SK-N-SH (cell line): ENCODE data around the gene MYH3. TPM values are rescaled to one million over a fixed set of nuclear protein-coding genes. Genes with fewer than 3 reads are reported as not detected.

Source experiments
- CTCF ChIA-PET: fragments of 300-600, 350-600 bp; formaldehyde crosslinking; extraction: SDS; loops from one replicate; lab custom pipeline; 2021; lab: Yijun Ruan, JAX
- POLR2A ChIA-PET: fragments of 350-600 bp; sonication (Branson Sonifier 250); formaldehyde crosslinking; extraction: SDS; loops from one replicate; lab custom pipeline; 2020; ENCODE audit warnings: antibody characterized with exemption, inconsistent platforms; lab: Yijun Ruan, JAX
- DNase-seq: peaks from one replicate; pipeline ENCODE4 v3.0.0; 2012
- H2AFZ ChIP-seq: fragments of 200-600 bp; sonication (generic); 2 replicates; pipeline ENCODE4 v1.8.1; 2016; ENCODE audit warnings: antibody characterized with exemption, mild to moderate bottlenecking, low read depth
- H3F3A ChIP-seq: fragments of 200-600 bp; sonication (generic); replicated peaks from 2 replicates; pipeline ENCODE3; 2016; ENCODE audit warnings: antibody characterized with exemption, mild to moderate bottlenecking; ENCODE audit not compliant: insufficient read depth
- H3K27ac ChIP-seq, 2 experiments: fragments of 200-500 bp in 1 of 2; fragments of 200-600 bp in 1 of 2; sonication (Bioruptor generic) in 1 of 2; sonication (generic), shearing (Covaris generic) in 1 of 2; 2 replicates each; pipeline versions ENCODE4 v1.5.1 to v1.6.1; 2014 to 2016; ENCODE audit warnings: low read depth in 2 of 2, inconsistent platforms in 1 of 2, low read length in 1 of 2, mild to moderate bottlenecking in 1 of 2, mixed read lengths in 1 of 2
- H3K27me3 ChIP-seq: fragments of 200-600 bp; sonication (generic), shearing (Covaris generic); 2 replicates; pipeline ENCODE4 v1.6.1; 2016; ENCODE audit warnings: mixed run types; ENCODE audit not compliant: insufficient read depth
- H3K36me3 ChIP-seq, 2 experiments: fragments of 200-500 bp in 1 of 2; fragments of 200-600 bp in 1 of 2; sonication (Bioruptor generic) in 1 of 2; sonication (generic) in 1 of 2; replicated peaks in 1 of 2; 2 replicates each; pipeline versions ENCODE3 to v1.5.1; 2014 to 2016; ENCODE audit warnings: low read length in 1 of 2, mild to moderate bottlenecking in 1 of 2; ENCODE audit not compliant: insufficient read depth in 2 of 2, control insufficient read depth in 1 of 2
- H3K4me1 ChIP-seq, 2 experiments: fragments of 200-500 bp in 1 of 2; fragments of 200-600 bp in 1 of 2; sonication (Bioruptor generic) in 1 of 2; sonication (generic), shearing (Covaris generic) in 1 of 2; 2 replicates each; pipeline versions ENCODE4 v1.5.1 to v1.6.1; 2014 to 2016; ENCODE audit warnings: low read depth in 1 of 2, low read length in 1 of 2, mixed run types in 1 of 2; ENCODE audit not compliant: insufficient read depth in 2 of 2, control insufficient read depth in 1 of 2
- H3K4me2 ChIP-seq: fragments of 200-600 bp; sonication (generic), shearing (Covaris generic); 2 replicates; pipeline ENCODE4 v1.6.1; 2017; ENCODE audit warnings: mixed run types
- H3K4me3 ChIP-seq, 2 experiments: fragments of 200-500 bp in 1 of 2; fragments of 200-600 bp in 1 of 2; sonication (Bioruptor generic) in 1 of 2; sonication (generic), shearing (Covaris generic) in 1 of 2; 2 replicates each; pipeline versions ENCODE4 v1.5.1 to v1.8.1; 2014 to 2016; ENCODE audit warnings: low read depth in 2 of 2, inconsistent platforms in 1 of 2, low read length in 1 of 2, mild to moderate bottlenecking in 1 of 2, mixed read lengths in 1 of 2, moderate library complexity in 1 of 2
- H3K79me2 ChIP-seq: fragments of 200-600 bp; sonication (generic); 2 replicates; pipeline ENCODE4 v1.8.1; 2017; ENCODE audit warnings: mild to moderate bottlenecking; ENCODE audit not compliant: insufficient read depth
- H3K9ac ChIP-seq: fragments of 200-600 bp; sonication (generic); 2 replicates; pipeline ENCODE4 v1.6.1; 2017; ENCODE audit warnings: mixed run types
- H3K9me2 ChIP-seq: fragments of 200-600 bp; sonication (generic); 2 replicates; pipeline ENCODE4 v1.6.1; 2017; ENCODE audit warnings: mixed run types
- H3K9me3 ChIP-seq: fragments of 200-600 bp; sonication (generic); 2 replicates; pipeline ENCODE4 v1.6.1; 2017; ENCODE audit warnings: mixed run types, mild to moderate bottlenecking, moderate library complexity
- H4K20me1 ChIP-seq: fragments of 200-600 bp; sonication (generic); 2 replicates; pipeline ENCODE4 v1.6.1; 2017; ENCODE audit warnings: mild to moderate bottlenecking, mixed run types; ENCODE audit not compliant: insufficient read depth
- CHD2 ChIP-seq: fragments of 150-350 bp; IDR thresholded peaks from 2 replicates; pipeline ENCODE4 v1.6.1; 2018; ENCODE audit warnings: low read length; ENCODE audit not compliant: partially characterized antibody
- CTCF ChIP-seq: fragments of 200-600 bp; sonication (generic); IDR thresholded peaks from 2 replicates; pipeline ENCODE4 v1.6.1; 2017; ENCODE audit warnings: antibody characterized with exemption, mild to moderate bottlenecking, moderate library complexity
- EZH2phosphoT487 ChIP-seq: fragments of 200-600 bp; sonication (generic); IDR thresholded peaks from 2 replicates; pipeline ENCODE4 v1.6.1; 2017; ENCODE audit warnings: low read depth, mixed run types, mild to moderate bottlenecking, antibody characterized with exemption, moderate library complexity, borderline replicate concordance
- FOSL2 ChIP-seq: IDR thresholded peaks from 2 replicates; pipeline ENCODE4 v1.4.0; 2012; ENCODE audit warnings: low read depth, mild to moderate bottlenecking, moderate library complexity, borderline replicate concordance
- FOXJ3 ChIP-seq: sonication (generic); formaldehyde crosslinking; IDR thresholded peaks from 2 replicates; pipeline ENCODE4 v1.5.1; 2020; ENCODE audit warnings: mild to moderate bottlenecking, missing genetic modification reagents
- GABPA ChIP-seq: IDR thresholded peaks from 2 replicates; pipeline ENCODE4 v1.4.0; 2012; ENCODE audit warnings: low read depth, mild to moderate bottlenecking
- MEF2A ChIP-seq: IDR thresholded peaks from 2 replicates; pipeline ENCODE4 v1.4.0; 2012; ENCODE audit warnings: low read depth, borderline replicate concordance
- MXI1 ChIP-seq: IDR thresholded peaks from 2 replicates; pipeline ENCODE4 v1.6.1; 2012; ENCODE audit warnings: mild to moderate bottlenecking, low read depth, low read length, improper control_type of control experiment
- NFIC ChIP-seq: IDR thresholded peaks from 2 replicates; pipeline ENCODE4 v1.4.0; 2012; ENCODE audit warnings: borderline replicate concordance
- NRF1 ChIP-seq: IDR thresholded peaks from 2 replicates; pipeline ENCODE4 v1.6.1; 2012; ENCODE audit warnings: low read depth, mild to moderate bottlenecking, low read length
- RFX5 ChIP-seq: IDR thresholded peaks from 2 replicates; pipeline ENCODE4 v1.6.1; 2012; ENCODE audit warnings: mild to moderate bottlenecking, improper control_type of control experiment, low read length
- SMC3 ChIP-seq: IDR thresholded peaks from 2 replicates; pipeline ENCODE4 v1.6.1; 2012; ENCODE audit warnings: low read depth, low read length, improper control_type of control experiment
- TCF12 ChIP-seq: IDR thresholded peaks from 2 replicates; pipeline ENCODE4 v1.4.0; 2012
- ZBTB33 ChIP-seq: IDR thresholded peaks from 2 replicates; pipeline ENCODE4 v1.4.0; 2012; ENCODE audit warnings: low read depth, borderline replicate concordance
- WGBS: methylation state at CpG from one replicate; pipeline ENCODE4 v1.1.6; 2017; ENCODE audit warnings: low lambda C conversion rate; 5-methylcytosine and 5-hydroxymethylcytosine counted together
- polyA plus RNA-seq, 3 experiments: library from polyadenylated mRNA; depleted of rRNA; stranded (reverse); fragments of >200 nt; gene quantifications; 2 replicates each; pipeline ENCODE4 v1.2.3, GENCODE V29; 2012
- TF ChIP-seq, protein P1 (sequence below): IDR thresholded peaks from 2 replicates; pipeline ENCODE4 v1.4.0; 2012; ENCODE audit warnings: low read depth, borderline replicate concordance
- TF ChIP-seq, protein P2 (sequence below): IDR thresholded peaks from 2 replicates; pipeline ENCODE4; 2012
- TF ChIP-seq, protein P3 (sequence below): IDR thresholded peaks from 2 replicates; pipeline ENCODE4 v1.4.0; 2012; ENCODE audit warnings: low read depth

The MYH3 gene
- polyA plus RNA-seq, 1 of the 3 experiments (the other 2 are of a cell fraction), result 2.7 TPM

DNA sequence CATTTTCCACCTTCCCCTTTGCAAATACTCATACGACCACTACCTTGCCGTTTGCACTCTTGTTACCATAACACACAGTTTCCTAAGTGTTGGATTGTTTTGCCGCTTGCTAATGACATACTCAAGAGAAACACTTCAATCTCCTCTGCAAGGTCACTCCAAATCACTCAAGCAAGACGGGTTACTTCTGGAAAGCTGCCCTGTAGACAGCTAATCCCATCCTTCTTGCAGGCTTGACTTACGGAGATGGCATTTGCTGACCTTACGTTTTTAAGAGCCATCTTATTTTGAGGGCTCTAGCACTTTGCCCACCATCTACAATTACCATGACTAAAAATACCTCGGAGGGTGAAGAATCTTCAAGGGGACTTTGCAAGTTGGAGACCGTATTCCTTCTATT is 46.2 kb downstream of the MYH3 start:
- H3K4me2 ChIP-seq, result no peak overlapping the region
- no peak overlapping the region for H3K4me3 ChIP-seq
- no peak overlapping the region for H2AFZ ChIP-seq
- no peak overlapping the region for H3K9ac ChIP-seq
- ChIA-PET POLR2A (no interaction called here), CTCF (interaction anchor here (0.6 to 1.8 kb wide), 3 partner anchors 10 to 1483 kb away, joined by 3 to 6 read pairs (median 3); no protein-coding TSS in a partner anchor)
- H3K27ac ChIP-seq, result no peak overlapping the region
- DNase-seq, result no peak
- no peaks in the 10 kb centered on the region for H3K9me2 ChIP-seq
- WGBS, result 22% methylated on average over 8 of the region's 8 CpGs
- H3K9me3 ChIP-seq, result no peaks in the 10 kb centered on the region
- H3K79me2 ChIP-seq, result no peaks in the 10 kb centered on the region
- no peaks in the 10 kb centered on the region for H3F3A ChIP-seq
- peaks cover 5% of the 10 kb centered on the region; the same call in 1 of the 2 replicates for H3K27me3 ChIP-seq
- H3K36me3 ChIP-seq, result no peaks in the 10 kb centered on the region
- H4K20me1 ChIP-seq, result no peaks in the 10 kb centered on the region
- peaks cover 0 to 13% of the 10 kb centered on the region in 2 experiments; a peak in 2 of 4 replicates for H3K4me1 ChIP-seq
- no peak for TF ChIP-seq CHD2
- TF ChIP-seq, protein P1, sequence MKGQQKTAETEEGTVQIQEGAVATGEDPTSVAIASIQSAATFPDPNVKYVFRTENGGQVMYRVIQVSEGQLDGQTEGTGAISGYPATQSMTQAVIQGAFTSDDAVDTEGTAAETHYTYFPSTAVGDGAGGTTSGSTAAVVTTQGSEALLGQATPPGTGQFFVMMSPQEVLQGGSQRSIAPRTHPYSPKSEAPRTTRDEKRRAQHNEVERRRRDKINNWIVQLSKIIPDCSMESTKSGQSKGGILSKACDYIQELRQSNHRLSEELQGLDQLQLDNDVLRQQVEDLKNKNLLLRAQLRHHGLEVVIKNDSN, result no peak
- TF ChIP-seq SMC3, result no peak
- TF ChIP-seq MEF2A, result no peak
- no peak for TF ChIP-seq MXI1
- no peak for TF ChIP-seq TCF12
- TF ChIP-seq, protein P2, sequence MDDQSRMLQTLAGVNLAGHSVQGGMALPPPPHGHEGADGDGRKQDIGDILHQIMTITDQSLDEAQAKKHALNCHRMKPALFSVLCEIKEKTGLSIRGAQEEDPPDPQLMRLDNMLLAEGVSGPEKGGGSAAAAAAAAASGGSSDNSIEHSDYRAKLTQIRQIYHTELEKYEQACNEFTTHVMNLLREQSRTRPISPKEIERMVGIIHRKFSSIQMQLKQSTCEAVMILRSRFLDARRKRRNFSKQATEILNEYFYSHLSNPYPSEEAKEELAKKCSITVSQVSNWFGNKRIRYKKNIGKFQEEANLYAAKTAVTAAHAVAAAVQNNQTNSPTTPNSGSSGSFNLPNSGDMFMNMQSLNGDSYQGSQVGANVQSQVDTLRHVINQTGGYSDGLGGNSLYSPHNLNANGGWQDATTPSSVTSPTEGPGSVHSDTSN, result no peak
- no peak for TF ChIP-seq GABPA
- TF ChIP-seq, protein P3, sequence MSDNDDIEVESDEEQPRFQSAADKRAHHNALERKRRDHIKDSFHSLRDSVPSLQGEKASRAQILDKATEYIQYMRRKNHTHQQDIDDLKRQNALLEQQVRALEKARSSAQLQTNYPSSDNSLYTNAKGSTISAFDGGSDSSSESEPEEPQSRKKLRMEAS, result no peak
- TF ChIP-seq RFX5, result no peak
- no peak for TF ChIP-seq NFIC
- TF ChIP-seq FOXJ3 (CRISPR knock-in tag), result no peak
- TF ChIP-seq NRF1, result no peak
- TF ChIP-seq CTCF, result no peak
- no peak for TF ChIP-seq ZBTB33
- TF ChIP-seq FOSL2, result no peak
- TF ChIP-seq EZH2phosphoT487, result no peak
